PFSK-1 (cell line): ENCODE measurements around the gene GDI1.

Source experiments
- POLR2AphosphoS5 ChIP-seq: IDR thresholded peaks from 2 replicates; pipeline ENCODE4 v1.6.1; 2012; ENCODE audit warnings: low read depth, mild to moderate bottlenecking, control low read depth, low read length, moderate library complexity
- REST ChIP-seq, 2 experiments: IDR thresholded peaks; 2 replicates each; pipeline versions ENCODE4 v1.6.1 to v1.8.0; 2011 to 2012; ENCODE audit warnings: low read depth in 2 of 2, low read length in 2 of 2, control low read depth in 1 of 2, inconsistent platforms in 1 of 2, mild to moderate bottlenecking in 1 of 2, moderate library complexity in 1 of 2; ENCODE audit not compliant: insufficient read depth in 1 of 2
- SIN3A ChIP-seq: IDR thresholded peaks from 2 replicates; pipeline ENCODE4 v1.6.1; 2012; ENCODE audit warnings: mild to moderate bottlenecking, low read length, moderate library complexity, borderline replicate concordance; ENCODE audit not compliant: insufficient read depth
- TAF1 ChIP-seq: IDR thresholded peaks from 2 replicates; pipeline ENCODE4 v1.6.1; 2012; ENCODE audit warnings: low read length, control low read depth, borderline replicate concordance; ENCODE audit not compliant: insufficient read depth

DNA sequence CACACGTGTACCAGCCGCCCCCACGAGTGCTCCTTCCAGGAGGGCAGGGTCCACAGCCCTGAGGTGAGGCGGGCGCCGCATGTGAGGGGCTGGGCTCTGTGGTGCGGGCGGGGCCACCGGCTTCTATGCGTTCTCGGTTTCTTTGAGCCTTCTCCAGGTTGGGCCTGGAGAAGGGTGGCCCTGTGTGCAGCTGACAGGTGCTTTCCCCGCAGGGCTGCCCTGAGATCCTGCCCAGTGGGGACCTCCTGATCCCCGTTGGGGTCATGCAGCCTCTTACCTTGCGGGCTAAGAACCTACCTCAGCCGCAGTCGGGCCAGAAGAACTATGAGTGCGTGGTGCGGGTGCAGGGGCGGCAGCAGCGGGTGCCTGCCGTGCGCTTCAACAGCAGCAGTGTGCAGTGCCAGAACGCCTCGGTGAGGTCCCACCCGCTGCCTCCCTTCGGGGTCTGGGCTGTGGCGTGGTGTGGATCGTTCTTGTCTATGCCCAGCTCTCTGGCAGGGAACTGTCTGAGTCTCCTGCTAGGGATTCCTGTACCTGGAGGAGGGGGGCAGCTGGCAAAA, 27.9 kb downstream of the GDI1 start:
- TF ChIP-seq REST (IDR thresholded peaks at IDR 0.05; ENCODE audit: insufficient read depth in 1 of 2, low read depth in 2 of 2, low read length in 2 of 2) = no peak
- no peak for TF ChIP-seq POLR2AphosphoS5
- no peak for TF ChIP-seq TAF1
- no peak for TF ChIP-seq SIN3A
